Stimulated activated naive CD8-positive, alpha-beta T cell treated with anti-CD3 and anti-CD28 coated beads, Interleukin-15, Interleukin-2, amounts not matched to agents 100 ng/mL and 50 ng/mL, for 24 hours (primary cell): ENCODE measurements around the gene IPO11.

Source experiments
- H3K27ac Mint-ChIP-seq: one replicate; pipeline ENCODE4 v1.8.0; 2021; ENCODE audit warnings: mild to moderate bottlenecking, mixed read lengths
- H3K27me3 Mint-ChIP-seq: one replicate; pipeline ENCODE4 v1.8.0; 2021; ENCODE audit warnings: mixed read lengths
- H3K36me3 Mint-ChIP-seq: one replicate; pipeline ENCODE4 v1.8.0; 2021; ENCODE audit warnings: low read depth, mixed read lengths
- H3K4me1 Mint-ChIP-seq: one replicate; pipeline ENCODE4 v1.8.0; 2021; ENCODE audit warnings: low read depth, mixed read lengths
- H3K4me3 Mint-ChIP-seq: one replicate; pipeline ENCODE4 v1.8.0; 2021; ENCODE audit warnings: mild to moderate bottlenecking, mixed read lengths
- H3K9me3 Mint-ChIP-seq: one replicate; pipeline ENCODE4 v1.8.0; 2021; ENCODE audit warnings: mixed read lengths

The IPO11 gene

GRCh38 chr5:62584391-62584790, 171.8 kb downstream of the IPO11 start:
- H3K4me3 Mint-ChIP-seq, result no peak overlapping the region
- H3K9me3 Mint-ChIP-seq, result no peaks in the 10 kb centered on the region
- peaks cover 22% of the 10 kb centered on the region for H3K4me1 Mint-ChIP-seq
- no peak overlapping the region for H3K27ac Mint-ChIP-seq
- H3K27me3 Mint-ChIP-seq, result no peaks in the 10 kb centered on the region
- peaks cover 52% of the 10 kb centered on the region for H3K36me3 Mint-ChIP-seq

- no peaks in the 10 kb centered on the region for H3K9me3 Mint-ChIP-seq
- no peaks in the 10 kb centered on the region for H3K27me3 Mint-ChIP-seq
- no peak overlapping the region for H3K27ac Mint-ChIP-seq
- peaks cover 18% of the 10 kb centered on the region for H3K4me1 Mint-ChIP-seq
- peaks cover 51% of the 10 kb centered on the region for H3K36me3 Mint-ChIP-seq
- H3K4me3 Mint-ChIP-seq, result no peak overlapping the region
These were observed 172.7 kb downstream of the IPO11 start for GRCh38 chr5:62585306-62585705.

GRCh38 chr5:62585751-62586150, 173.2 kb downstream of the IPO11 start:
- Mint-ChIP-seq H3K27ac (no peak overlapping the region), H3K27me3 (no peaks in the 10 kb centered on the region), H3K4me1 (peaks cover 17% of the 10 kb centered on the region), H3K36me3 (peaks cover 48% of the 10 kb centered on the region), H3K9me3 (no peaks in the 10 kb centered on the region), H3K4me3 (no peak overlapping the region)

- H3K9me3 Mint-ChIP-seq, result no peaks in the 10 kb centered on the region
- H3K36me3 Mint-ChIP-seq, result peaks cover 61% of the 10 kb centered on the region
- no peaks in the 10 kb centered on the region for H3K27me3 Mint-ChIP-seq
- peaks cover 17% of the 10 kb centered on the region for H3K4me1 Mint-ChIP-seq
- H3K27ac Mint-ChIP-seq, result no peak overlapping the region
- no peak overlapping the region for H3K4me3 Mint-ChIP-seq
These were observed 175.2 kb downstream of the IPO11 start for GRCh38 chr5:62587737-62588136.

- Mint-ChIP-seq H3K9me3 (no peaks in the 10 kb centered on the region), H3K36me3 (peaks cover 69% of the 10 kb centered on the region), H3K27me3 (no peaks in the 10 kb centered on the region), H3K27ac (no peak overlapping the region), H3K4me3 (no peak overlapping the region), H3K4me1 (peaks cover 17% of the 10 kb centered on the region)
These were observed 176.1 kb downstream of the IPO11 start for GRCh38 chr5:62588668-62589067.

GRCh38 chr5:62589504-62589903, 176.9 kb downstream of the IPO11 start:
- peaks cover 17% of the 10 kb centered on the region for H3K4me1 Mint-ChIP-seq
- H3K4me3 Mint-ChIP-seq, result no peak overlapping the region
- H3K27ac Mint-ChIP-seq, result no peak overlapping the region
- H3K9me3 Mint-ChIP-seq, result no peaks in the 10 kb centered on the region
- H3K27me3 Mint-ChIP-seq, result no peaks in the 10 kb centered on the region
- H3K36me3 Mint-ChIP-seq, result peaks cover 72% of the 10 kb centered on the region

- H3K4me3 Mint-ChIP-seq, result no peak overlapping the region
These were observed 177.8 kb downstream of the IPO11 start for GRCh38 chr5:62590387-62590786.

GRCh38 chr5:62592558-62592957, 180.0 kb downstream of the IPO11 start:
- no peak overlapping the region for H3K4me3 Mint-ChIP-seq
- H3K36me3 Mint-ChIP-seq, result peaks cover 68% of the 10 kb centered on the region
- H3K27ac Mint-ChIP-seq, result no peak overlapping the region
- H3K4me1 Mint-ChIP-seq, result no peaks in the 10 kb centered on the region
- no peaks in the 10 kb centered on the region for H3K9me3 Mint-ChIP-seq
- H3K27me3 Mint-ChIP-seq, result no peaks in the 10 kb centered on the region

More at GRCh38 chr5:62590387-62590786, 177.8 kb downstream of the IPO11 start:
- Mint-ChIP-seq H3K27me3 (no peaks in the 10 kb centered on the region), H3K36me3 (peaks cover 77% of the 10 kb centered on the region), H3K4me1 (peaks cover 10% of the 10 kb centered on the region), H3K27ac (no peak overlapping the region), H3K9me3 (no peaks in the 10 kb centered on the region)

- no peak overlapping the region for H3K4me3 Mint-ChIP-seq
- H3K9me3 Mint-ChIP-seq, result no peaks in the 10 kb centered on the region
- no peaks in the 10 kb centered on the region for H3K4me1 Mint-ChIP-seq
- H3K27me3 Mint-ChIP-seq, result no peaks in the 10 kb centered on the region
- H3K27ac Mint-ChIP-seq, result no peak overlapping the region
- H3K36me3 Mint-ChIP-seq, result peaks cover 65% of the 10 kb centered on the region
These were observed 180.8 kb downstream of the IPO11 start for GRCh38 chr5:62593331-62593730.

- Mint-ChIP-seq H3K36me3 (peaks cover 60% of the 10 kb centered on the region), H3K4me1 (no peaks in the 10 kb centered on the region), H3K27ac (no peak overlapping the region), H3K4me3 (no peak overlapping the region), H3K9me3 (no peaks in the 10 kb centered on the region), H3K27me3 (no peaks in the 10 kb centered on the region)
These were observed 181.9 kb downstream of the IPO11 start for GRCh38 chr5:62594364-62594984.

GRCh38 chr5:62596096-62596495, 183.5 kb downstream of the IPO11 start:
- Mint-ChIP-seq H3K27me3 (no peaks in the 10 kb centered on the region), H3K36me3 (peaks cover 65% of the 10 kb centered on the region), H3K27ac (no peak overlapping the region), H3K4me3 (no peak overlapping the region), H3K4me1 (no peaks in the 10 kb centered on the region), H3K9me3 (no peaks in the 10 kb centered on the region)

- Mint-ChIP-seq H3K36me3 (peaks cover 59% of the 10 kb centered on the region), H3K4me1 (no peaks in the 10 kb centered on the region), H3K4me3 (no peak overlapping the region), H3K27me3 (no peaks in the 10 kb centered on the region), H3K27ac (no peak overlapping the region), H3K9me3 (no peaks in the 10 kb centered on the region)
These were observed 184.1 kb downstream of the IPO11 start for GRCh38 chr5:62596691-62597090.

- H3K27me3 Mint-ChIP-seq, result no peaks in the 10 kb centered on the region
- no peak overlapping the region for H3K27ac Mint-ChIP-seq
- no peaks in the 10 kb centered on the region for H3K4me1 Mint-ChIP-seq
- H3K36me3 Mint-ChIP-seq, result peaks cover 53% of the 10 kb centered on the region
- no peaks in the 10 kb centered on the region for H3K9me3 Mint-ChIP-seq
- no peak overlapping the region for H3K4me3 Mint-ChIP-seq
These were observed 184.8 kb downstream of the IPO11 start for GRCh38 chr5:62597314-62597713.

GRCh38 chr5:62600560-62601252, 188.1 kb downstream of the IPO11 start:
- H3K27ac Mint-ChIP-seq, result no peak overlapping the region
- no peaks in the 10 kb centered on the region for H3K4me1 Mint-ChIP-seq
- H3K36me3 Mint-ChIP-seq, result peaks cover 38% of the 10 kb centered on the region
- no peak overlapping the region for H3K4me3 Mint-ChIP-seq
- no peaks in the 10 kb centered on the region for H3K9me3 Mint-ChIP-seq
- H3K27me3 Mint-ChIP-seq, result no peaks in the 10 kb centered on the region

GRCh38 chr5:62603934-62604333, 191.4 kb downstream of the IPO11 start:
- Mint-ChIP-seq H3K36me3 (peaks cover 46% of the 10 kb centered on the region), H3K4me1 (peaks cover 10% of the 10 kb centered on the region)

GRCh38 chr5:62605638-62606037, 193.1 kb downstream of the IPO11 start:
- peaks cover 51% of the 10 kb centered on the region for H3K36me3 Mint-ChIP-seq
- no peak overlapping the region for H3K4me3 Mint-ChIP-seq
- no peaks in the 10 kb centered on the region for H3K9me3 Mint-ChIP-seq
- peaks cover 11% of the 10 kb centered on the region for H3K4me1 Mint-ChIP-seq
- H3K27ac Mint-ChIP-seq, result no peak overlapping the region
- H3K27me3 Mint-ChIP-seq, result no peaks in the 10 kb centered on the region

More at GRCh38 chr5:62603934-62604333, 191.4 kb downstream of the IPO11 start:
- Mint-ChIP-seq H3K4me3 (no peak overlapping the region), H3K9me3 (no peaks in the 10 kb centered on the region), H3K27ac (no peak overlapping the region), H3K27me3 (no peaks in the 10 kb centered on the region)
